Thyroid gland (tissue), 4 donors: Measurements from ENCODE around the gene ZBTB16.

Experiments
- POLR2A ChIP-seq, 2 donors: fragments of 450-650 bp; IDR thresholded peaks; one replicate each; pipeline ENCODE4 v1.6.1; 2017; ENCODE audit warnings: antibody characterized with exemption in 2 of 2, mild to moderate bottlenecking in 2 of 2, moderate library complexity in 1 of 2
- TF ChIP-seq, protein P1 (sequence below), 6 experiments: fragments of 200-600 bp in 3 of 6; fragments of 450-650 bp in 3 of 6; sonication (generic) in 3 of 6; IDR thresholded peaks; one replicate each; pipeline ENCODE4 v1.5.1; 2016 to 2019; ENCODE audit warnings: antibody characterized with exemption in 6 of 6, mild to moderate bottlenecking in 2 of 6, inconsistent platforms in 1 of 6, moderate library complexity in 1 of 6

DNA sequence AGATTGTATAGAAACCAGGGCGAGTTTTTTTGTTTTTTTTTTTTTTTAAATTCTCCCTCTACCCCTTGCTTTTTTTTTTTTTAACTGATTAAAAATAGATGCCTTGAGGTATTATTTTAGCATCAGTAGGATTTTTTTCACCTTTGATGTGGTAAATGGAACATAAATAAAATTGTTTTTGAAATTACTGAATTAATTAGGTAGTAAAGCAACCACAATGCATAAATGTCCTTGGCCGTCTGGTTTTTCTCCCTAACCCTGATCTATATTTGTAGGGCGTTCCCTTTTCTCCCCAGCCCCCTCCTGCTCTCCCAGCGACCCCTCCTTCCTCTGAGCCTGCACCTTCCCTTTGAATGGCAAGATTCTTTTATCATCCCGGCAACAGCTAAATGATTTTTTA, 107.8 kb downstream of the ZBTB16 start:
- TF ChIP-seq, protein P1, sequence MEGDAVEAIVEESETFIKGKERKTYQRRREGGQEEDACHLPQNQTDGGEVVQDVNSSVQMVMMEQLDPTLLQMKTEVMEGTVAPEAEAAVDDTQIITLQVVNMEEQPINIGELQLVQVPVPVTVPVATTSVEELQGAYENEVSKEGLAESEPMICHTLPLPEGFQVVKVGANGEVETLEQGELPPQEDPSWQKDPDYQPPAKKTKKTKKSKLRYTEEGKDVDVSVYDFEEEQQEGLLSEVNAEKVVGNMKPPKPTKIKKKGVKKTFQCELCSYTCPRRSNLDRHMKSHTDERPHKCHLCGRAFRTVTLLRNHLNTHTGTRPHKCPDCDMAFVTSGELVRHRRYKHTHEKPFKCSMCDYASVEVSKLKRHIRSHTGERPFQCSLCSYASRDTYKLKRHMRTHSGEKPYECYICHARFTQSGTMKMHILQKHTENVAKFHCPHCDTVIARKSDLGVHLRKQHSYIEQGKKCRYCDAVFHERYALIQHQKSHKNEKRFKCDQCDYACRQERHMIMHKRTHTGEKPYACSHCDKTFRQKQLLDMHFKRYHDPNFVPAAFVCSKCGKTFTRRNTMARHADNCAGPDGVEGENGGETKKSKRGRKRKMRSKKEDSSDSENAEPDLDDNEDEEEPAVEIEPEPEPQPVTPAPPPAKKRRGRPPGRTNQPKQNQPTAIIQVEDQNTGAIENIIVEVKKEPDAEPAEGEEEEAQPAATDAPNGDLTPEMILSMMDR (IDR thresholded peaks at IDR 0.05): no peak
- TF ChIP-seq POLR2A (IDR thresholded peaks at IDR 0.05): no peak
